HG03095 (cell line): ENCODE measurements around the gene MAGEC3.

Experiments used
- ATAC-seq: cut with Tn5 transposase; IDR thresholded peaks from one replicate; pipeline ENCODE4 v1.9.1; 2021; ENCODE audit warnings: moderate library complexity; ENCODE audit not compliant: unreplicated experiment

The MAGEC3 gene

DNA sequence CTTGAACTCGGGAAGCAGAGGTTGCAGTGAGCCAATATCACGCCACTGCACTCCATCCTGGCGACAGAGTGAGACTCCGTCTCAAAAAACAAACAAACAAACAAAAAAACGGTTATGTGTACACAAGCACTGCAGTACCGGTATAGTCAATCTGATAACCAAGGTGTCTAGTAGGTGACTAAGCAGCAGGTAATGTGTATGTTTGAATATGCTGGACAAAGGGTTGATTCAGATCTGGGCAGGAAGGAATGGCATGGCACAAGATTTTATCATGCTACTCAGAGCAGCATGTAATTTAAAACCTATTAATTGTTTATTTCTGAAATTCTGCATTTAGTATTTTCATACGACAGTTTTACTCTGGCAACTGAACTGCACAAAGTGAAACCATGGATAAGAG lies 107.3 kb downstream of the MAGEC3 start:
- no peak for ATAC-seq

GRCh38 chrX:141947350-141947749 lies 109.2 kb downstream of the MAGEC3 start:
- no peak for ATAC-seq
